Neutrophil (primary cell): ENCODE measurements around the gene NEUROD4.

Source experiments
- H3K27ac ChIP-seq: fragments of 200-600 bp; sonication (generic); 2 replicates; pipeline ENCODE4 v1.5.1; 2016; ENCODE audit warnings: mild to moderate bottlenecking, moderate library complexity
- H3K27me3 ChIP-seq: fragments of 200-600 bp; sonication (generic); 2 replicates; pipeline ENCODE4 v1.6.0; 2016; ENCODE audit warnings: mild to moderate bottlenecking
- H3K36me3 ChIP-seq: fragments of 200-600 bp; sonication (generic); 2 replicates; pipeline ENCODE4 v1.5.1; 2017
- H3K4me1 ChIP-seq, 2 experiments: fragments of 200-600 bp in 1 of 2; sonication (generic) in 1 of 2; 1 replicate in 1 of 2; 2 replicates in 1 of 2; pipeline versions ENCODE4 v1.5.1 to v1.6.1; 2013 to 2016; ENCODE audit warnings: low read depth in 1 of 2, low read length in 1 of 2, mild to moderate bottlenecking in 1 of 2, moderate library complexity in 1 of 2; ENCODE audit not compliant: control insufficient read depth in 1 of 2, insufficient read depth in 1 of 2
- H3K4me3 ChIP-seq, 2 experiments: fragments of 200-600 bp in 1 of 2; sonication (generic) in 1 of 2; 1 replicate in 1 of 2; 2 replicates in 1 of 2; pipeline ENCODE4 v1.5.1; 2013 to 2016; ENCODE audit warnings: low read depth in 1 of 2, low read length in 1 of 2, mild to moderate bottlenecking in 1 of 2, moderate library complexity in 1 of 2
- H3K9me3 ChIP-seq: fragments of 200-600 bp; sonication (generic); 2 replicates; pipeline ENCODE4 v1.5.1; 2016
- TF ChIP-seq, protein P1 (sequence below): fragments of 200-600 bp; sonication (generic); IDR thresholded peaks from 2 replicates; pipeline ENCODE4 v1.5.1; 2016; ENCODE audit warnings: antibody characterized with exemption

Gene NEUROD4

GRCh38 chr12:55024575-55024974, 4.8 kb downstream of the NEUROD4 start:
- H3K4me3 ChIP-seq, result no peak overlapping the region
- no peaks in the 10 kb centered on the region for H3K4me1 ChIP-seq
- H3K9me3 ChIP-seq, result no peaks in the 10 kb centered on the region
- no peaks in the 10 kb centered on the region for H3K36me3 ChIP-seq
- TF ChIP-seq, protein P1, sequence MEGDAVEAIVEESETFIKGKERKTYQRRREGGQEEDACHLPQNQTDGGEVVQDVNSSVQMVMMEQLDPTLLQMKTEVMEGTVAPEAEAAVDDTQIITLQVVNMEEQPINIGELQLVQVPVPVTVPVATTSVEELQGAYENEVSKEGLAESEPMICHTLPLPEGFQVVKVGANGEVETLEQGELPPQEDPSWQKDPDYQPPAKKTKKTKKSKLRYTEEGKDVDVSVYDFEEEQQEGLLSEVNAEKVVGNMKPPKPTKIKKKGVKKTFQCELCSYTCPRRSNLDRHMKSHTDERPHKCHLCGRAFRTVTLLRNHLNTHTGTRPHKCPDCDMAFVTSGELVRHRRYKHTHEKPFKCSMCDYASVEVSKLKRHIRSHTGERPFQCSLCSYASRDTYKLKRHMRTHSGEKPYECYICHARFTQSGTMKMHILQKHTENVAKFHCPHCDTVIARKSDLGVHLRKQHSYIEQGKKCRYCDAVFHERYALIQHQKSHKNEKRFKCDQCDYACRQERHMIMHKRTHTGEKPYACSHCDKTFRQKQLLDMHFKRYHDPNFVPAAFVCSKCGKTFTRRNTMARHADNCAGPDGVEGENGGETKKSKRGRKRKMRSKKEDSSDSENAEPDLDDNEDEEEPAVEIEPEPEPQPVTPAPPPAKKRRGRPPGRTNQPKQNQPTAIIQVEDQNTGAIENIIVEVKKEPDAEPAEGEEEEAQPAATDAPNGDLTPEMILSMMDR, result no peak
- no peak overlapping the region for H3K27ac ChIP-seq
- H3K27me3 ChIP-seq, result peaks cover 96% of the 10 kb centered on the region

- no peak overlapping the region for H3K27ac ChIP-seq
- H3K27me3 ChIP-seq, result peaks cover 93% of the 10 kb centered on the region
- TF ChIP-seq, protein P1, result no peak
- H3K36me3 ChIP-seq, result no peaks in the 10 kb centered on the region
- no peaks in the 10 kb centered on the region for H3K9me3 ChIP-seq
- H3K4me1 ChIP-seq, result no peaks in the 10 kb centered on the region
- no peak overlapping the region for H3K4me3 ChIP-seq
Observed at GRCh38 chr12:55025508-55025907, 5.7 kb downstream of the NEUROD4 start.

- Histone ChIP-seq H3K36me3 (no peaks in the 10 kb centered on the region), H3K9me3 (no peaks in the 10 kb centered on the region), H3K27ac (no peak overlapping the region), H3K27me3 (peaks cover 9% of the 10 kb centered on the region), H3K4me1 (peaks cover 11 to 23% of the 10 kb centered on the region in 2 experiments), H3K4me3 (no peak overlapping the region)
- TF ChIP-seq, protein P1, result no peak
Observed at GRCh38 chr12:55034218-55034617, 14.4 kb downstream of the NEUROD4 start.

DNA sequence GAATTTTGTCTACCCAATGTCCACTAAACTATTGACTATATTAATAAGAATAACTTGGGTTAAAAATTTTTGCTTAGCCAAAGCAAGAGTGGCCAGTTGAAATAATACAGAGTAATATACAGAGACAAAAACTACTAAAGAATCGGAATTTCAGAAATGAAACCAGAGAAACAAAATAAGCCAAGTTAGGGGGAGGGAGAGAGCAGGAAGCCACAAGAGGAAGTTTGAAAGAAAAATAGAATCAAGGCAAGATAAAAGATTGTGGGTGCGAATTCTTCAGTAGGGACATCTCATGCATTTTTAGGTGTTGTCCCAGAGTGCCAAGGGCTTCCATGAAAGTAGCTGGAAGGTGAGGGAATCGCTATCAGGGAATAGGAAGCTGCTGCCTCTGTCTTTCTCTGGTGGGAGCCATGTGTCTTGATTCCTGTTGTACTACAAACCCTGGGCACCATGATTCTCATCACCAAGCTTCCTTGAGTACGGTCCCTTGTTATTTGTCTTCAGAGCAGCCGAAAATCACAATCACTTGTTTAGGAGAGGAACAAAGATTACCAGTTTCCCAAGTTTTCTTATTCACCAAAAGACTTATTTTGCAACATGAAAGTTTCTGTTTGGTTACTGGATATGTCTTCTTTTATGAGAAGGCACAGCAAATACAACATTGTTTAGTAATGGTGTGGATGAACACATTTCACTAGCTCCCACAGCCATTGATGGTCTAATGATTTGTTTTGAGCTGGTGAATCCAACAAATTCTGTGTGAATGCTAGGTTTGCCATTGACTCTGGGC, 16.7 kb downstream of the NEUROD4 start:
- peak overlapping the region; percentile 66 for H3K27ac ChIP-seq
- TF ChIP-seq, protein P1, result no peak
- no peaks in the 10 kb centered on the region for H3K27me3 ChIP-seq
- no peaks in the 10 kb centered on the region for H3K36me3 ChIP-seq
- H3K9me3 ChIP-seq, result no peaks in the 10 kb centered on the region
- H3K4me3 ChIP-seq, result peak overlapping the region in 1 of 2 experiments; percentile 22
- H3K4me1 ChIP-seq, result peaks cover 17 to 33% of the 10 kb centered on the region in 2 experiments

- no peaks in the 10 kb centered on the region for H3K36me3 ChIP-seq
- H3K4me1 ChIP-seq, result peaks cover 27 to 43% of the 10 kb centered on the region in 2 experiments
- H3K27ac ChIP-seq, result peak overlapping the region; percentile 66
- TF ChIP-seq, protein P1, result no peak
- no peaks in the 10 kb centered on the region for H3K27me3 ChIP-seq
- no peaks in the 10 kb centered on the region for H3K9me3 ChIP-seq
- no peak overlapping the region for H3K4me3 ChIP-seq
Observed at GRCh38 chr12:55037351-55037987, 17.7 kb downstream of the NEUROD4 start.
